ENCODE measurements around the gene STK11.

The STK11 gene

GRCh38 chr19:1205114-1206099, at the start of gene STK11:
Gene STK11 (plus strand): TSS chr19:1205778. CDS start chr19:1206914, 1,136 bp downstream.
- DNase-seq = peak; percentile 99

- DNase-seq = no peak
These were observed 49.2 kb upstream of the STK11 start for GRCh38 chr19:1156305-1156801.

DNA sequence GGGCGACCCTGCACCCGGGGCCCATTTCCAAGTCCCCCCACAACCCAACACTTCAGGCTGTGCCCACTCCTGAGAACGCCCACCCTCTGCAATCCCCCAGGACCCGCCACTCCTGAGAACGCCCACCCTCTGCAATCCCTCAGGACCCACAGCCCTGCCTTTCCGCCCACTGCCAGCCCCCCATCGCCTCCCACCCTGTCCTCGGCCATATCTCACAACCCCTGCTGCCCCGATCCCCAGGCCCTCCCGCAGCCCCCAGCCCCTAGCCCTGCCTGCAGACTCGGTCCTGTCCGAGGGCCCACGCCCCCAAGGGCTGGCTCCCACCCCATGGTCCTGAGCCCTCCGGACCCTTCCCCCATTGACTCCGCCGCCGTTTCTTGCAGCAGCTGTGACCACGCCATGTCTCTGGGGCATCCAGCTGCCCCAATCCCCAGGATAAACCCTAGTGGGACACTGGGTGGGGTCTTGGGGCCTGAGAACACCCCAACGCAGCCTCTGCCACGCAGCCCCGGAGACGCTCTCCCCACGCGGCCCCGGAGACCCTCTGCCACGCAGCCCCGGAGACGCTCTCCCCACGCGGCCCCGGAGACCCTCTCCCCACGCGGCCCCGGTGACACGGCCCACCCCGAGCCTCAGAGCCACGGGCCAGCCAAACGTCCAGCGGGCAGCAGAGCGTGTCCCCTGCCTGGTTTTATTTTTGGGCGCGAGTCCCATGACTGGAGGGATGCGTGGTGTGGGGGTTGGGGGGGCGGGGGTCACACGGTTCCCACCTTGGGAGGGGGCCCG, 48.6 kb upstream of the STK11 start:
- no peak for DNase-seq

GRCh38 chr19:1157931-1158884, 47.4 kb upstream of the STK11 start:
- DNase-seq = no peak

DNA sequence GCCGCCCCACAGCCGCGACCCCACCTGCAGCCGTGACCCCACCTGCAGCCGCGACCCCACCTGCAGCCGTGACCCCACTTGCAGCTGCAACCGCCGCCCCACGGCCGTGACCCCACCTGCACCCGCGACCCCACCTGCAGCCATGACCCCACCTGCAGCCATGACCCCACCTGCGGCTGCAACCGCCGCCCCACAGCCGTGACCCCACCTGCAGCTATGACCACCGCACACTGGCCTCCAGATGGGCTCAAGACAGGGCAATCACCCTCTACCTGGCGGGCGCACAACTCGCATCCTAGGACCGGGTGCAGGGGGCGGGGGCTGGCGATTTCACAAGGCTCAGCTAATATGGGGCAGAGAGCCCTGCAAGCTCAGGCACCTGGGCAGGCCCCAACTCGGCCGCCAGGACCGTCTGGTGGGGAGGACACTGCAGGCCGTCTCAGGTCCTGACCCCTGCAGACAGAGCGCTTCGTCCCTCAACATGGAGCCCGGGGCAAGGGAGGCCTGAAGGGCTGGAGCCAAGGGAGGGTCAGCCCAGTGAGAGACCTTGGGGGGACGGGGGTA, 46.6 kb upstream of the STK11 start:
- DNase-seq = no peak

GRCh38 chr19:1159864-1160595, 45.5 kb upstream of the STK11 start:
- no peak for DNase-seq

DNA sequence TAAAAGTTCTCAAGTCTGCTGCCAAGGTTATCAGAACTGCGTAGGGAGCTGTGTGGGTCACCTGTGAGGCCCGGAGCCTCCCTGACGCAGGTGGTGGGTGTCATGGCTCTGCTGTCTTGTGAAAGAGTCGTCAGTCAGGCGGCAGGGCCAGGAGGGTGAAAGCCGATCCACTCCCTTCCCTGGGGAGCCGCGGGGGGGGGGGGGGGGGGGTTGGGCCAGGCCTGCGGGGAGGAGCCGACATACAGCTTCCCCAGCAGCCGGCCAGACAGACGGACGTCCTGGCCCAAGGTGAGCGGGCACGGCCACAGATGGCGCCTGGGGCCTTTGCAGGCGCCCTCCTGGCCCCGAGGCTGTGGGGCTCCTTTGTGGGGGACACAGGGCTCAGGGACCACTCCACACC, 43.9 kb upstream of the STK11 start:
- DNase-seq = peak; percentile 65

DNA sequence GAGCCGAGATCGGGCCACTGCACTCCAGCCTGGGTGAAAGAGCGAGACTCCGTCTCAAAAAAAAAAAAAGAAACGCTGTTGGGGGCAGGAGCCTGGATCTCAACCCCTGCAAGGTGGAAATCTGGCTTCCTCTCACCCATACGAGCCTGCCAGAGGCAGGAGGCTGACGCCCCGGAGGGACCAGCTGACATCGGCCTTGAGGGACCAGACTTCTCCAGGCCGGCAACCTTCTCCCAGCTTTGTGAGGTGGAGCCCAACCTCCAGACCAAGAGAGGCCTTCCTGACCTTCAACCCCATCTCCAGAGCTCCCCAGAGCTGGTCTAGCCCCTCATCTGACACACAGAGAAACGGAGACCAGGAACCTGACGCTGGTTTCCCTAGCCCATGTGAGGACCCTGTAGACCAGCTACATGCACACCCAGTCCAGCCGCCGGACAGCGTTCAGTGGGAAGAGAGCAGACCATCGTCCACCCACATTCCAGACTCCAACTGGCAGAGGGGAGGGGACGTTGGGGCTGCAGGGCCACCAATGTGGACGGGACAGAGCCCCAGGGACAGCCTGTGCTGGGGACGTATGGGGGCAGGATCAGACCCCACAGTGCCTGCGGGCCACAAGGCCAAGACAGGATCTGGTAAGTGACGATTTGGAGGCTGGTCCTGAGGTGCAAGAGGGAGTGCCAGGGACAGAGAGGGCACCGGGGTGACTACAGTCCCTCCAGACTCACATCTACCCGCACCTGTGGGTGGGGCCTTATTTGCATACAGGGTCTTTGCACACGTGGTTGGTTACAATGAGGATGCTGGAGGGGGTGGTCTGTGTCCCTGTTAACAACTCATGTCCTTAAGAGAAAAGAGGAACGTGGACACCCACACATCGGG, 42.9 kb upstream of the STK11 start:
- no peak for DNase-seq

- no peak for DNase-seq
These were observed 42.2 kb upstream of the STK11 start for GRCh38 chr19:1163283-1163933.

GRCh38 chr19:1163934-1164683, 41.5 kb upstream of the STK11 start:
- peak; percentile 24 for DNase-seq

DNA sequence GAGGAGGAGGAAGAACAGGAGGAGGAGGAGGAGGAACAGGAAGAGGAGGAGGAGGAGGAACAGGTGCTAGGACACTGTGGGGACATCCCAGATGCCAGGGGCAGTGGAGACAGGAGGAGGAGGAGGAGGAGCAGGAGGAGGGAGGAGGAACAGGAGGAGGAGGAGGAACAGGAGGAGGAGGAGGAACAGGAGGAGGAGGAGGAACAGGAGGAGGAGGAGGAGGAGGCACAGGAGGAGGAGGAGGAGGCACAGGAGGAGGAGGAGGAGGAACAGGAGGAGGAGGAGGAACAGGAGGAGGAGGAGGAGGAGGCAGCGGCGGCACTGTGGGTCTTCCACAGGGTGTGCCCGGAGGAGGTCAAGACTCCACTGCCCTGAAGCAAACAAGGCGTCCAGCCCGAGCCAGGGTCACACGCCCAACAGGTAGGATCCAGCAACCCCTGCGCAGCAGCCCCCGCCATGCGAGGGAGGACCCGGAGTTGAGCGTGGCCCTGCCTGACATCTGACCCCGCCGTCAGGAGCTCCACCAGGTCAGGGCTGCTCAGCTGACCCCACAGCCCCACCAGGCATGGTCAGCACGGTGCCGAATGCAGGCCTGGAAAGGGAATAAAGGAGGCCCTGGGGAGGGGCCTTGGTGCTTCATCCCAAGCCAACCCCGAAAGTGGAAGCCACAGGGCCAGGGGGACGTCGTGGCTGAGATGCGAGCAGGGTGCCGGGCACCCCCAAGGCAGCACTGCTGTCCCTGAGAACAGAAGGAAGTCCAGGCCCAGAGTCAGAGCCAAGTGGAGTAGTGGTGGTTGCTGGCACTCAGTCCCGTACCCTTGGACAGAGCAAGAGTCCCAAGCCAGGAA, 40.7 kb upstream of the STK11 start:
- DNase-seq = no peak

DNA sequence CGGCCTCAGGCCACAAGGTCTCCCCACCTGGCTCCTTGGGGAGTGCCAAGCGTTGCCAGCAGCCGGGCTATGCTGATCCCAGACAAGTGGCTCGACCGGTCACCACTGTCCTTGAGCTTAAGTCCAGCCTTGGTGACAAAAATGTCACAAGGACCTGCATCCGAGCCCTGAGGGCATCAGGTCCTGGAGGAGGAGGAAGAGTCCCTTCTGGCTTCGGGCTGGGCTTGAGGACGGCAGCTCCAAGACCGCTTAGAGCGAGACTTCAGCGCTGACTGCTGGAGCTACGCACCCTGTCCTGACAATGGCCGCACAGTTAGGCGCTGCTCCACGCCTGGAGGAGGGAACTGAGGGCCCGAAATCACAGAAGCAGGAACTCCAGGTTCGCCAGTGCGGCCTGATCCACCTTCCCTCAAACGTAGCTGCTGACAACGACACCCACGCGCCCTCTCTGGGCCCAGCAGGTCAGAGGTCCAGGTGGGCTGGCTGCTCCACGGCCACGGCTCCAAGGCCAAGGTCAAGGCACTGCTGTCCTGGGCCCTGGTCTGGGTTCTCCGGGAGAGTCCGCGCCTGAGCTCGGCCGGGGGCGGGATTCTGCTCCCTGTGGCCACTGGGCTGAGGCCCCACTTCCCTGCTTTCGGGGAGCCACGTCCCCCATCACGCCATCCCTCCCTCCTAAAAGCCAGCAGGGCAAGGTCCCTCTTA, 38.6 kb upstream of the STK11 start:
- DNase-seq = no peak

DNA sequence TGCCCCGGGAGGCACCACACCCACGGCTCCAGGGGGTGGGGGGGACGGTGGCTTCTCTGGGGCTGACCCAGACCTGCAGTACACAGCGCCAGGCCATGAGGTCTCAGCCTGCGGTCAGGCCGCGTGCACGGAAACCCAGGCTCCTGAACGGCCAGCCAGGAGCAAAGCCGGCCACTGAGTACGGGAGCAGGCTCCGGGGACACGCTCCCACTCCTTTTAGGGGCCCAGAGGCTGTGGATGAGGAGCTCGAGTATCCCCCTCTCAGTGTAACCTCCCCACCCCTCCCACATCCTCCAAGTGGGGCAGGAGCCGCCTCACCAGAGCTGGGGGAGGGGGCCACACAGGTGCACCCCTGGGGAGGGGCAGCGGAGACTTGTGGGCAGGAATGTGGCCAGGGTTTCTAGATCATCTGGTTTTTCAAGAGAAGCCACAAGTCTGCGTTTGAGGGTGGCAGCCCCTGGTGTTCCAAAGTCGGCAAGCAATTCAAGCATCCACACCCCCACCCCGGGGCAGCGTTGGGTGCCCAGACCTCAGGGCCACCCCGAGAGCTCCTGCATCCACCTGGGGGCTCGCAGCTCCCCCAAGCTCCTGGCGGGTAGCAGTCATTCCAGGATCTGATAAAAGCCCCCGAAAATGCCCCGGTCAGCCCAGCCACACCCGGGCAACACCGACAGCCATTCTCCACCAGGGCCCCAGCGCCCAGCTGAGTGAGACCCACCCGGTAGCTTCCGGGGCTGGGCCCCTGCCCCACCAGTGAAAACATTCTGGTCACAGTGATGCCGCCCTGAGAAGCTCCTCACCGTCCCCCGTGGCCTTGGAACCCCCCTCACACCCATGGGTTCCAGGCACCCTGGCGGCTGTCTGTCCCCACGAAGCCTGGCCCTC, 37.6 kb upstream of the STK11 start:
- DNase-seq = no peak

GRCh38 chr19:1168572-1169410, 36.8 kb upstream of the STK11 start:
- no peak for DNase-seq

- no peak for DNase-seq
These were observed 36.2 kb upstream of the STK11 start for GRCh38 chr19:1169411-1169791.
